GM19351 (cell line): Measurements from ENCODE around the gene RUBCNL.
"Not testable (repeated sequence)": the region's sequence is repeated elsewhere in the genome, so short reads cannot be mapped to it uniquely, and the experiment has no call there.

Experiments
- ATAC-seq: cut with Tn5 transposase; IDR thresholded peaks from one replicate; pipeline ENCODE4 v1.9.1; 2021; ENCODE audit warnings: mild to moderate bottlenecking, moderate library complexity; ENCODE audit not compliant: unreplicated experiment

RUBCNL gene, protein sequence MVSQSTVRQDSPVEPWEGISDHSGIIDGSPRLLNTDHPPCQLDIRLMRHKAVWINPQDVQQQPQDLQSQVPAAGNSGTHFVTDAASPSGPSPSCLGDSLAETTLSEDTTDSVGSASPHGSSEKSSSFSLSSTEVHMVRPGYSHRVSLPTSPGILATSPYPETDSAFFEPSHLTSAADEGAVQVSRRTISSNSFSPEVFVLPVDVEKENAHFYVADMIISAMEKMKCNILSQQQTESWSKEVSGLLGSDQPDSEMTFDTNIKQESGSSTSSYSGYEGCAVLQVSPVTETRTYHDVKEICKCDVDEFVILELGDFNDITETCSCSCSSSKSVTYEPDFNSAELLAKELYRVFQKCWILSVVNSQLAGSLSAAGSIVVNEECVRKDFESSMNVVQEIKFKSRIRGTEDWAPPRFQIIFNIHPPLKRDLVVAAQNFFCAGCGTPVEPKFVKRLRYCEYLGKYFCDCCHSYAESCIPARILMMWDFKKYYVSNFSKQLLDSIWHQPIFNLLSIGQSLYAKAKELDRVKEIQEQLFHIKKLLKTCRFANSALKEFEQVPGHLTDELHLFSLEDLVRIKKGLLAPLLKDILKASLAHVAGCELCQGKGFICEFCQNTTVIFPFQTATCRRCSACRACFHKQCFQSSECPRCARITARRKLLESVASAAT

DNA sequence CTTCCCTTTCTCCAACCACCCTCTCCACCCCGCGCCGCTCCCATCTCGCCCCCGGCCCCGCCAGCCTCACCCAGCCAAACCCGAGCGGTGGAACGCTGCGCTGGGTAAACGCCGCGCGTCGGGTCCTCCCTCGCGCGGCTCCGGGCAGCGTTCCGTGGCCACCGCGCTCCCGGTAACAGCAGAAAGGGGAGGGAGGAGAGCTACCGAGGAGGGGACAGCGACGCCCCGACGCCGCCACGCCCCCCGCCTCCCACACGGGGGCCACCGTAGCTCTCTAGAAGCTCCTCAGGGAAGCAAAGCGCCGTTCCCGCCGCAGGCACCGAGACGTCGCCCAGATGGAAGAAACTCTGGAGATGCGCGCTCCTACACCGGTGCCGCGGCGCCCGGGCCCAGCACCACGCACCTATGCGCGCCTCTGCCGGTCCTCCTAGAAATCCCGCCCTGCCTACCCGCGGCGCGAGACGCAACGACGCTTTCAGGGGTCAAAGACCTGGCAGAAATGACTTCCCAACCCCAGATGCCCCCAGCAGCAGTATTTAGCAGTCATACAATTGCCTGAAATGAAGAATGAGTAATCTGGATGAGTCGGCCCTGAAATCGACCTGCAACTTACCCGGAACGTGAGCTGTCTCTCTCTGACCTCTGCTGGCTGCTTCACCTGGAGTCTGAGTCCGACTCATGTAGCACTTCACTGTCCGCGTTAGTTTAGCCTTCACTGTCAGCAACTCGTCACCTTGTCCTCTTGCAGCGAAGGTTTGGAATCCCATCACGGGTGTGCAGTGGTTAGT is at the start of gene RUBCNL:
Gene RUBCNL, minus strand, starts transcription at position 189 of the 788 bp plus-strand sequence. CDS start 14,777 bp downstream, outside the sequence.
- peak; percentile 35 for ATAC-seq

DNA sequence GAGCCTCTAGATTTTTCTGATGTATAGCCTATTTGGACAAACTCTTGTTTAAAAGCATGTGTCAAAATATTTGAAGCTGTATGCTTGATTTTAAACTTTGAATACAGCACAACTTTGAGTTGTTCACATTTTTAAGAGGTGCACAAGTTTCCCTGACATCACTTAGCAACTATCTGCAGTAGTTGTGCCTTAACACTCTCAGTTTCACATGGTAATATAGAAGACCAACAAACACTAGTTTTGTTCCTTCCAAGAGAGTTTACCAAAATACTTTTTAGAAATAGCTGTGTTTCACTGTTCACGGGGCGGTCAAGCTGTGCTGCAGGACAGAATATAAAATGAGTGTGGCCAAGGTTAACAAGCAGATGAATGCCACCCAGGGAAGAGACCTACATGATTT is 42.5 kb upstream of the RUBCNL start:
- ATAC-seq = not testable (repeated sequence)

DNA sequence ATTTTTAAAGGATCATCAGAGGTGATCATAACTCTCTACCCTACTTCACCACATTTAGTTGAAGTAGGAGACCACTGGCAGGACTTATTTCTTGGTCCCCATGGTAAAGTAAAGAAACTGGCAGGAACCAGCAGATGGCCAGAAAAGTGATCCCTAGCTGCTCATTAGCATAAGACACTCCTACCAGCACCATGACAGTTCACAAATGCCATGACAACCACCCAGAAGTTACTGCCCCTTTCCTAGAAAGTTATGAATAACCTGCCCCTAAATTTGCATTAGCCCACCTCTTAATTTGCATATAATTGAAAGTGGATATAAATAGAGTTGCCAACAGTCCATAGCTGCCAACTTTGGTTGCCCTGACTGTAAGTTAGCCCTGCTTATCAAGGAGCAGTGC is 18.4 kb upstream of the RUBCNL start:
- no peak for ATAC-seq

DNA sequence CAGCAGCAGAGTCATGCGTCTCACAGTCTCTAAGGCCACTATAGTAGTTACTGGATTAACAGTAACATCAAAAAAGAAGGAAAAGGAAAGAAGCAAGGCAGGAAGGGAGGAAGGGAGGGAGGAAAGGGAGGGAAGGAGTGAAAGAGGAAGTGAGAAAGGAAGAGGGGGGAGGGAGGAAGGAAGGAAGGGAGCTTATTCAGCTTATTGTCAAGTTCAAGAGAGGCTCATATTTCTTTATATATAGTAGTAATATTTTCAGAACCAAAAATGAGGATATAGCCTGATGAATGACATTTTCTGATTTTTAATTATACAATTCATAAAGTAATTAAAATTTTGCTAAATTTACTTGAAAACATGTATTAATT is 17.7 kb upstream of the RUBCNL start:
- no peak for ATAC-seq

DNA sequence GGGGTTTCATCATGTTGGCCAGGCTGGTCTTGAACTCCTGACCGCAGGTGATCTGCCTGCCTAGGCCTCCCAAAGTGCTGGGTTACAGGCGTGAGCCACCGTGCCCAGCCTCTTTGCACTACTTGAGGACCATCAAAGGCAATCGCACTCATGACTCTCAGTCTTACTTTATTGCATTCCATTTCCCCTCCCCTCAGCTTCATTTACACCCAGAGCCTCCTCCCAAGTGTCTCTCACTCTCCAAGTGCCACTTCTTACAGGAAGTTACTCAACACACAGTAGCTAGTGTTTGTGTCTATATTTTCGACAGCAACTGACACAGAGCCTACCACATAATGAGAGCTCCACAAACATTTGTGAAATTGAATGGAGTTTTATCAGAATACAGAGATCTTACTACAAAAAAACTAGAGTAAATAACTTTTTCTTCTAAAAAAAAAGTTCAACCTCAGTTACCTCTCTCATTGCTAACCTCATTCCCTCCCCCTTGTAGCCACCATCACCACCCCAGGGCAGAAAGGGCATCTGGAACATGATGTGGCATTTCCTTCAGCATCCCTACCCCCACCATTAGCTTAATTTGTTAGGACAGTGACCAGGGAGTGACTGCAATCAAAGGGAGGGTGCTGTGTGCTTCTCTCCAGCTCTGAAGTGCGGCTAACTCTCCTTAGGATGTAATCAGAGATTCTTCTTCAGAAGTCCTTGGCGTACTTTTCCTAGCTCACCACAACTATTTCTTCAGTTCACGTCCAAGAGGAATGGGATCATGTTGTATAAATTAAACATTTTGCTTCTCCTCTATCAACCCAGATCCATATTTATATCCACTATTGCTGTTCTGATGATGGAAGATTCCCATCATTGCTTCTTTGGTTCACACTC is 17.0 kb upstream of the RUBCNL start:
- ATAC-seq = no peak

DNA sequence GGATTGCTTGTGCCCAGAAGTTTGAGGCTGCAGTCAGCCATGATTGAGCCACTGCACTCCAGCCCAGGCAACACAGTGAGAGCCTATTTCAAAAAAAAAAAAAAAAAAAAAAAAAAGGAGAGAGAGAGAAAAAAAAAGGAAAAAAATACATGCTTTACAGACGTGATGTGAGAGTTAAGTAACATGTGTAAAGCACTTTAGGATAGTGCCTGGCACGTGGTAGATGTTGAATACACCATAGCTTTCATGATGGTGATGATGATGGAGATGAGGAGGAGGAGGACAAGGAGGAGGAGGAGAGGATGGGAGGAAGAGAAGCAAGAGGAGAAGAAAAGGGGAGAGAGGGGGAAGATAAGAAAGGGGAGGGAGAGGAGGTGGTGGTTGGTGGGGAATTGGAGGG is 15.1 kb upstream of the RUBCNL start:
- ATAC-seq = no peak

DNA sequence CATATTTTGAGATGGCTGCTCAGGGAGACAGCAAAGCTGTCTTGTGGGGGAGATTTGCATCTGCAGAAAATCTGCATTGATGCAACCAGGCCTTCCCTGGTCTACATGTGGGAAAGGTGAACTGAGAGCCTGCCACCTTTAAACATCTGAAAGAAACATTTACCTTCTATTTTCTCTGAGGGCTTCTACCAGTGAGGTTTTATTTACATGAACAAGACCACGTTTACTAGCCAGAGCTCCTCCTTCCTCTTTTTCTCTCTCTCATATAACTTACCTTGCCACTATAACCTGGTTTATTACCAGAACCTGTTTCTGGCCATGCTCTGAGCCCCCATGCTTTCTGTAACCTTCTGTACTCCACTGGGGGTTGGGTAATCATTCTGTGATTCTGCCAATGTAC is 14.4 kb upstream of the RUBCNL start:
- peak; percentile 78 for ATAC-seq

DNA sequence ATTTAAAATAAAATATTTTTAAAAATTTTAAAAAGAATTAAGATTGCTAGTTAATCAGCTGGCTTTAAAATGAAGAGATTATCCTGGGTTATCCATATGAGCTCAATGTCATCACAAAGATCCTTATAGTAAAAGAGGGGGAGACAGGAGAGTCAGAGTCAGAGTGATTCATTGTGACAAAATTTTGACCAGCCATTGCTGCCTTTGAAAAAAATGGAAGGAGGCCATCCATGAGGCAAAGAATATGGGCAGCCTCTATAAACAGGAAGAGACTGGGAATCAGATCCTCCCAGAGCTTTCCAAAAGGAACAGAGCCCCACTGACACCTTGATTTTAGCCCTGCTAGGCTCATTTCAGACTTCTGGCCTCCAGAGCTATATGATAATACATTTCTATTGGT is 9.3 kb upstream of the RUBCNL start:
- no peak for ATAC-seq

DNA sequence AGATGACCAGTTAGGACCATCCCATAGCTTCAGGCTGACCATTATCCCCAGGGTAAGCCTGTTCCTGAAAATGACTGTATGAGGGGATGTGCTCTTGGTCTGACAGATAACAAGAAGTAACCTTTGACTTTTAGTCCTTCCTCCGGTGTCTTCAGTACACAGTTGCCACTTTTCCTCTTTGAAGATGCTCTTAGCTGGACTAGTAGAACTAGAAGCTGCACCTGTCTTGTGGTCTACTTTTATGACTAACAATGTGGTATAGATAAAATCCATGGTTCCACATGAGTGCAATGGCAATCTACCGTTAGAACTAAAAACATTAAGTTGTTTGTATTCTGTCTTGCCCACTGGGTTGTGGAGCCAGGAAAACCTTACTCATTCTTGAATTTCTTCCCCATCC is 5.9 kb upstream of the RUBCNL start:
- peak; percentile 67 for ATAC-seq

DNA sequence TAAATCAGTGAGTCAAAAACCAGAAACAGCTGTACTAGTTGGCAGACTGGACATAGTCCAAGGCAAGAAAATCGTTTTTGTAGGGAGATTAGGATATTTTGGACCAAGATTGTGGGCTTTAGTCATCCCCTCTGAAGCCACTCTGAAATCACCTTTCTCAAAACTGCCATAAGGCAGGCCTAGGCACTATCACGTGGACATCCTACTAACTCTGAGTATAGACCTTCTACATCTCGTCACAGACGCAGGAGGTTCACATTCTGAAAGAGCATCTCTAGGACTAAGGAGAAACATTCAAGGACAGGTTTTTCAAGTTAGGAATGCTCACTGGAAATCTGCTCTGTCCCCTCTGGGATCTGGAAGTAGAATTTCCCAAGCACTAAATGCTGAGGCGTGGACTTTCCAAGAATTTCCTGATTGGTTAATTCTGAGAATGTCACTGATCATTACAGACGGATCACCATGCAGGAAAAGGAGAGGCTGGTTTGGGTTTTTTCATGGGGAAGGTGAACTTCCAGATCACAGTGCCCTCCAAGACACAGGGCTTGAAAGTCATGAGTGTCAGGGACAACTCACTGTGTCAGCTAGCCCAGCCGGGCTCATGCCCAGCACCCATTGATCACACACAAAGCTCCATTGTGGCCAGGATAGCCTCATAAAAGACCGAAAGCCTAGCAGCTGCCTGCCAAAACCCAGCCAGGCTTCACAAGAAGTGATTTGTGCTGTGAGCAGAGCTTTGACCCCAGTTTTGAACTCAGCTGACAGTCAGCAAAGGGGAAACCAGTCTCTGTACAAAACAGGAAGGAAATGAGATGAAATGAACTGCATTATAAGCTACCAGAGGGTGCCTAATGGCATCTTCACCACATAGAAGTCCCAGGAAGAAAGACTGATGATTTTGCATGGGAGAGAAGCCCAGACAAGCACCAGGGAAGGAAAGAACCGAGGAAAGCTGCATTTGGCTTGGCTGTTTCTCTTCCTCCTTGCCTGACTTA is 2.7 kb upstream of the RUBCNL start:
- peak; percentile 42 for ATAC-seq

DNA sequence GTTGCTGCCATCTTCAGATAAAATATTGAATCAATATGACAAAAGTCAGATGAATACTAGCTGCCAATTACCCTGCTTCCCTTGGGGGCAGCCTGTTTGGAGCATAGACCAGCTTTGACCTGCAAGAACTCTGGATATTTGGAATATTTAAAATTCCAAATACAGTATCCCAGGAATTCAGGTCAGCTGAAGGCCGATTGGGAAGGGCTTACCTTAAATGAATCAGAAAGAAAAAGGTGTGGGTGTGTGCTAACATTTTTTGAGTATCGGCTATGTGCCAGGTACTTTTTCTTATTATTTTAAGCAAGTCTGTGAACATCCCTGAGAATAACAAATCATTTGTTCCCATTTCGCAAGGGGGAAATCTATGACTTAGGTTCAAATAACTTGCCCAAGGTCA is 1.8 kb upstream of the RUBCNL start:
- no peak for ATAC-seq

DNA sequence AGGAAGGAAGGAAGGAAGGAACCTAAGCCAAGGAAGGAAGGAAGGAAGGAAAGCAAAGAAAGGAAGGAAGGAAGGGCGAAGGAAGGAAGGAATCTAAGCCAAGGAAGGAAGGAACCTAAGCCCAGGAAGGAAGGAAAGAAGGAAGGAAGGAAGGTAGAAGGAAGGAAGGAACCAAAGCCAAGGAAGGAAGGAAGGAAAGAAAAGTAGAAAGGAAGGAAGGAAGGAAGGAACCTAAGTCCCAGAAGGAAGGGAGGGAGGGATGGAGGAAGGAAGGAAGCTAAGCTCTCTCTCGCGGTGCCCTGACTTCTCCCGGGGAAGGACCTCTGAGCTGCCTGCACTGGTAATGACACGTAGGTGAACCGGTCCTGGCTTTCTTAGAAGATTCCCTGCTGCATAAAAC is 1.3 kb upstream of the RUBCNL start:
- no peak for ATAC-seq

DNA sequence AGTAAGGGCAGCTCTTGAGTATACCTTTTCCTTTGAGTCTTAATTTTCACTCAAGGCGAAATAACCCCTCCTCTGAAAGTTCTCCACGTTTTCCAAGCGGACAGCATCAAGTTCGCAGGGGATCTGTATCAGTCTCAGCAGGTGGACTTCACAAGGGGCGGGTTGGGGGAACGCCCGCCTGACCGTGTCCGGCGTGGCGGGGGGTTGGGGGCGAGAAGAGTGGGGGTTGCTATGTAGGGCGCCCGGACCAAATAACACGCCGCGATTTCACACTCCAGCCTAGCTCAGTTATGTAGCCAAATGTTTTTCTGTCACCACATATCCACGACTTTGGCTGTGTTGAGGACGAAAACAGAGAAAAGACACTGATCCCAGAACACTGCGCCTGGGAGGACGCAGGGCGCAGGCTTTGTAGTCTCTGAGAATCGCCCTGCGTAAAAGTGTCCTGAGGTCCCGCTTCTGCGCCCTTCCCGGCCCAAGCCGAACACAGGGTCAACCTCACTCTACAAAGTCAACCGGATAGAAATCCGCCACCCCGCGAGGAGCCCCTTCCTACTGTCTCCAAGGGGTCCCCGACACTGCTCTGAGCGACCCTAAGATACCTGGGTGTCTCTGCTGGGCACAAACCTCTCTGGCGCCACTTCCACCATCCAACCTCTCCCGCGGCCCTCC is 524 bp downstream of the RUBCNL start:
- no peak for ATAC-seq

DNA sequence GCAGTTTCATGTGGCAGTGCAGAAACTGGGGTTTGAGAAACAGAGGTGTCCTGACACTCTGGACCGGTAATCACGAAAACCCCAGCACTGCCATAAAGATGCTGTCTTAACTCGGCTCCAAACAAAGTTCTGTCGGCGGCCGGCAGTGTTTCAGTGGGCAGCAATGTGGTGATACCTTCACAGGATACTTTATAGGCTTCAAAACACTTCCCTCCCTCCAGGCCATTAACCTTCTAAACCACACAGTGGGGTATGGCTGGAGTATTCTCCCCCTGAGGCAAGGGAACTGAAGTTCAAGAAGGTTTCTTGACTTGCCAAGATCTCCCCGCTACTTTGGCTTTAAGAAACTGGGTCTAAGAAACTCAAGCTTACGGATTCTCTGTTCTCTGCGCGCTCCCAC is 1.1 kb downstream of the RUBCNL start:
- ATAC-seq = no peak

DNA sequence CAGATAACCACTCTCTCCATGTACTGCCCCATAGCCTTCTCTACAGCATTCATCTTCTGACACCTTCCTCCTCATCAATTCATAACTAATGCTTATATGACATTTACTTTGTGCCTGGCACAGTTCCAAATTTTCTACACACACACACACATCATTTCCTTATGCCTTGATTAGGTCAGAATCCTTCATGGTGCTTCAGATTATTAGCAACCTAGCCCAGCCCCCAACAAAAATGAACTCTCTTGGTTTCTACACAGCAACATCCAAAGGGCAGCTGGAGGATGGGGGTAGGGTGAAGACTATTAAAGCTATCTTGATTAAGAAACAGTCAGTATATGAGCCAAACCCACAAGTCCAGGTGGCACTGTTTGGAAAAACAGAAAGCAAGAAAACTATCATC is 3.7 kb downstream of the RUBCNL start:
- no peak for ATAC-seq

DNA sequence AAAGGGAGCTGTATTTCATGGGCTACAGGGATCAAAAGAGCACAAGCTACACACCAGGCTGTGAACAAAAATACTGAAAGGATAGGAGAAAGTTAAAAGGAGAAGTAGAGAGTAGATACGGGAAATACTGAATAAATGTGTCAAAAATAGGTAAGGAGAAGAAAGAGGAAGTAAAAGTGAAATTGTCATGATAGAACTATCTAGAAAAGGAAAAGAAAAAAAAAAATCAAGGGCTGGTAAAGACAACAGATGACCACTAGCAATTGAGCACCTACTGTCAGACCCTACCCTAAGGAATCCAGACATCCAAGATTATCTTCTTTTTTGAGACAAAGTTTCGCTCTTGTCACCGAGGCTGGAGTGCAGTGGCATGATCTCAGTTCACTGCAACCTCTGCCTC is 4.8 kb downstream of the RUBCNL start:
- ATAC-seq = peak; percentile 32

DNA sequence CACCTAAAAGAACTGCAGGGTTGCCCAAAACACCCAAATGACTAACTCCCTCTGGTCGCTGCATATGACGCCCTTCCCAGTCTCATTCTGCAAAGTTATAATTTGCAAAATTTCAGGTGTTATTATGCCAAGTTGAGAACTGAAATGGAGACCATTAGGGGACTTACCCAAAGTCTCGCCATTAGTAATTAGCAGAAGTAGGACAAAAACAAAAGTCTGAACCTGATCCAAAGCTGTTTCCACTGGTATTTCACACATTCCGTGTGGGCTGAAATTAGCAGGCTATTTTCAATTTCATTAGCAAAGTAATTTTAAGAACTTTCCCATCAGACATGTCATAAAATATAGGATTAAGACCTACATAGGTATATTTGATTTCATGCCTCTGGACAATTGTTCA is 6.8 kb downstream of the RUBCNL start:
- ATAC-seq = no peak

DNA sequence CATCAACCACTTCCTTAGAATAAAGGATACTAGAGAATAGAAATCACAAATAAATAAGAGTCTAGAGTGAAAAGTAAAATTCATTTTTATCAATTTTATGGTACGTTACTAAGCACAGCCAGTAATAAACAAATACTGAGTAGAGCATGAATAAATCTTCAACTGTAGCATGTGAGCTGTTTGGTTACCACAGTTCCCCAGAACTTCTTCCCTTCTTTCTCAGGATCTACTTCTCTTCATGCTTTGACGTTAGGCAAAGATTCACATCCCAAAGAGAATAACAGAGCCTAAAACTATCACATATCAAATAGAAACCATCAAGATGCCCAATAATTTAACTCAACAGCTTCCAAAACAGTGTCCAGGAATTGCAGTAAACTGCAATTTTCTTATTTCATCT is 7.4 kb downstream of the RUBCNL start:
- ATAC-seq = no peak

DNA sequence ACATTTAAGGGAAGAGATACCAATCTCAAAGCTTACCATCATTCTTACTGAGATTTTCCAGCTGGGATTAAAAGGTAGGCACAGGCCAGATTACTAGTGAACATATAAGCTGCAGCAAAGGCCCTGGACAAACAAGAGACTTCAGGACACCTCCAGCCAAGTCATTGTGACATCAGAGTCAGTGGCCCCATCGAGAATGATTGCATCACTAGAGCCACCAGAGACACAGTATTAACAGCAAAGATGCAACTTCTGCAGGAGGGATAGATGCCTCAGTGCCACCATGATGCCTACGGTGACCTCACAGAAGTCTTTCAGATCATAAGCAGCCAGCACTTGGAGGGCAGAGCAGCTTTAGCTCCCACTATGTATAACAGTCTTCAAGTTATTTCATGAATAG is 8.6 kb downstream of the RUBCNL start:
- ATAC-seq = no peak
